DND-41 (cell line): Measurements from ENCODE around the gene CNST.

Experiments used
- CTCF ChIP-seq: IDR thresholded peaks from 2 replicates; pipeline ENCODE4 v1.5.1; 2012; ENCODE audit warnings: borderline replicate concordance, low read length, moderate library complexity, mild to moderate bottlenecking; ENCODE audit not compliant: poor library complexity, severe bottlenecking; ENCODE audit errors: extremely low read depth
- EZH2 ChIP-seq: IDR thresholded peaks from 3 replicates; pipeline ENCODE4 v1.6.1; 2012; ENCODE audit warnings: borderline replicate concordance, low read depth, mild to moderate bottlenecking, moderate library complexity, low read length, inconsistent platforms; ENCODE audit not compliant: severe bottlenecking

- no peak for TF ChIP-seq EZH2
- TF ChIP-seq CTCF: no peak
Observed at GRCh38 chr1:246537887-246538286, 28.4 kb upstream of the CNST start.
